Stimulated activated naive B cell treated with anti-CD40 and anti-IgM and Interleukin-4, amounts not matched to agents 10 μg/mL and 1 μg/mL and 100 μg/mL, for 72 hours (primary cell): ENCODE measurements around the gene IGFBP4.

Source experiments
- ATAC-seq, 2 donors: fragments of 150-1000 bp; cut with Tn5 transposase; replicated peaks; 2 replicates each; pipeline ENCODE4 v1.10.0; 2021; ENCODE audit warnings: moderate library complexity in 1 of 2
- DNase-seq: peaks from one replicate; pipeline ENCODE4 v3.0.0; 2021
- H3K27ac Mint-ChIP-seq: one replicate; pipeline ENCODE4 v1.8.0; 2022; ENCODE audit warnings: mild to moderate bottlenecking, mixed read lengths
- H3K27me3 Mint-ChIP-seq, 2 donors: one replicate each; pipeline ENCODE4 v1.8.0; 2022; ENCODE audit warnings: mixed read lengths in 2 of 2
- H3K36me3 Mint-ChIP-seq, 2 donors: one replicate each; pipeline ENCODE4 v1.8.0; 2022; ENCODE audit warnings: mixed read lengths in 2 of 2, mild to moderate bottlenecking in 1 of 2
- H3K4me1 Mint-ChIP-seq, 2 donors: one replicate each; pipeline ENCODE4 v1.8.0; 2022; ENCODE audit warnings: mixed read lengths in 2 of 2, mild to moderate bottlenecking in 1 of 2
- H3K4me3 Mint-ChIP-seq, 2 donors: one replicate each; pipeline ENCODE4 v1.8.0; 2022; ENCODE audit warnings: mild to moderate bottlenecking in 2 of 2, mixed read lengths in 2 of 2, moderate library complexity in 1 of 2
- H3K9me3 Mint-ChIP-seq, 2 donors: one replicate each; pipeline ENCODE4 v1.8.0; 2022; ENCODE audit warnings: mixed read lengths in 2 of 2, mild to moderate bottlenecking in 1 of 2

Gene IGFBP4

DNA sequence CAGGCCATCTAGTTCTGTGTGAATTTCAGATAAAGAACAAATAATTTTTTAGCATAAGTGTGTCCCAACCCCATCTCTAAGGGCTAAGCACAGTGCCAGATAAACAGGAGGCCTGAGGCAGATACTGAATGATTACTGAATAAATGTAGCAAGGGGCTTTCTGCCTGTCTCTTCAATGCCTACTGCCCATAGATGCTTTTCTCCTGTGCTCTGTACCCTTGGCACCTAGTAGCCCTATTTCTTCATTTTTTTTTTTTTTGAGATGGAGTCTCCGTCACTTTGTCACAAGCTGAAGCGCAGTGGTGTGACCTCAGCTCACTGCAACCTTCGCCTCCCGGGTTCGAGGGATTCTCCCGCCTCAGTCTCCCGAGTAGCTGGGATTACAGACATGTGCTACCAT lies 25.3 kb downstream of the IGFBP4 start:
- no peak overlapping the region for H3K27ac Mint-ChIP-seq
- DNase-seq (no peak), ATAC-seq (no peak)
- H3K4me1 Mint-ChIP-seq: no peaks in the 10 kb centered on the region
- H3K4me3 Mint-ChIP-seq: no peak overlapping the region
- no peaks in the 10 kb centered on the region for H3K9me3 Mint-ChIP-seq
- no peaks in the 10 kb centered on the region for H3K36me3 Mint-ChIP-seq
- H3K27me3 Mint-ChIP-seq: peaks cover 9 to 14% of the 10 kb centered on the region in 2 donors

DNA sequence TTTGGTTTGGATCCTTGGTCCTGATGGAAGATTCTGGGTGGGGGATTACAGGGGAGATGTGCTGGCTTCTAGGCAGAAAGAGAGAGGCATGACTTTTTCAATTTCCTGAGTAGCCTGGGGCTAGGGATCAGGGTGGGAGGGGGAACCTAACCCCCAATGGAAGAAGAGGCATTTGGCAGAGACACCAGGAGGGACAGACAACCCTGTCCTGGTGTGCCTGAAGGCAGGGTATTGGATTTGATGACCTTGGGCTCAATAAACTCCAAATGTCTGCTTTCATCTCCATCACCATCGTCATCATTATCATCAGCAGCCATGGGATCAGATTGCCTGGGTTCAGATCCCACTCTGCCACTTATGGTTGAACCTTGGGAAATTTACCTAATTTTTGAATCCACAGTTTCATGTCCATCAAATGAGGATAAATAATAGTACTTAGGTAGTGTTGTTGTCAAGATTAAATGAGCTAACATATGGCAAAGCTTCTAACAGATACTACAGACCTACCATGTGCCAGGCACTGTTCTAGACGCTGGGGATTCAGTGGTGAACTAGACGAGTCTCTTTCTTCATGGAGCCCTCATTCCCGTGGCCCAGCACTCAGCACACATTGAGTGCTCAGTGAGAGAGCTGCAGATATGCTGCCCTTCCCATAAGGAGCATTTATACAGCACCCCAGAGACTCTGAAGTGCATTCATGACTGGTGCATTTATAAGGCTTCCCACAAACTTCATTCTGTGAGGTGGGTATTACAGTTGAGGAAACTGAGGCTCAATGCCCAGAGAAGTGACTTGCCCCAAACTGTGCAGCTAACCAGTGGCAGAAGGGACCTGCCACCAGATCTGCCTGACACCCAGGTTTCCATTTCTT lies 26.8 kb downstream of the IGFBP4 start:
- H3K4me1 Mint-ChIP-seq: no peaks in the 10 kb centered on the region
- no peak overlapping the region for H3K27ac Mint-ChIP-seq

DNA sequence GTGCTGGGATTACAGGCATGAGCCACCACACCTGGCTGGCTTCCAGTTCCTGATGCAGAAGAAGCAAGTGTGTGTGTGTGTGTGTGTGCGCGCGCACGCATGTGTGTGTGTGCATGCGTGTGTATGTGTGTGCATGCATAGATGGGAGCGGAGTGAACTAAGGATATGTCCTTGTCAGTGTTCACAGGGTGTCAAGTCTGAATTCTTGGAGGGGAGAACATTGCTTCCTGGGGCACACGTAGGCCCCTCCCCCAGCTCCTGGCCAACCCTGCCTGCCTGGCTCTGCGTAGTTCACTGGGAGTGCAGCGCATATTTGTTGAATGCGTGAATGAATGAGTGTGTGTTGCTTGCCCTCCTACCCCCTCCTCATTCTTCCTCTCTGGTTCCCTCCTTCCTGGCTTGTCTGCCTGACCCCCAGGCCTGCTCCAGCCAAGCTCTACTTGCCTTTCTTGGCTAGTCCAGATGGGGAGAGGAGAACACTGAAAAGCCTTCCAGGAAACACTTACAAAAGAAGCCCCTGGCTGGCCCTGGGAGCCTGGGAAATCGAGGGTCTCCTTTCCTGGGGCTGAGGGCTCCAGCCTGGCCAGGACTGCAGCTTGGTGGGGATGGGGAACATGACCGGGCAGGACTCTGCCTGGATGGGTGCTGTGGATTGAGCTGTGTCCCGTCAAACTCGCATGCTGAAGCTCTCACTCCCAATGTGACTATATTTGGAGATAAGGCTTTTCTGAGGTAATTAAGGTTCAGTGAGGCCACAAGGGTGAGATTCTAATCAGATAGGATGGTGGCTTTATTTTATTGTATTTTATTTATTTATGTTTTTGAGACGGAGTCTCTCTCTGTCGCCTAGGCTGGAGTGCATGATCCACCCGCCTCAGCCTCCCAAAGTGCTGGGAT lies 27.9 kb downstream of the IGFBP4 start:
- Mint-ChIP-seq H3K36me3 (no peaks in the 10 kb centered on the region), H3K27me3 (peaks cover 8 to 9% of the 10 kb centered on the region in 2 donors), H3K9me3 (no peaks in the 10 kb centered on the region), H3K4me3 (no peak overlapping the region), H3K4me1 (peaks cover 1 to 4% of the 10 kb centered on the region in 2 donors), H3K27ac (no peak overlapping the region)
- DNase-seq (no peak), ATAC-seq (no peak)

More for the DNA sequence above, 26.8 kb downstream of the IGFBP4 start:
- Mint-ChIP-seq H3K27me3 (peaks cover 9 to 14% of the 10 kb centered on the region in 2 donors), H3K4me3 (no peak overlapping the region), H3K9me3 (no peaks in the 10 kb centered on the region), H3K36me3 (no peaks in the 10 kb centered on the region)
- ATAC-seq: no peak
- DNase-seq: no peak

DNA sequence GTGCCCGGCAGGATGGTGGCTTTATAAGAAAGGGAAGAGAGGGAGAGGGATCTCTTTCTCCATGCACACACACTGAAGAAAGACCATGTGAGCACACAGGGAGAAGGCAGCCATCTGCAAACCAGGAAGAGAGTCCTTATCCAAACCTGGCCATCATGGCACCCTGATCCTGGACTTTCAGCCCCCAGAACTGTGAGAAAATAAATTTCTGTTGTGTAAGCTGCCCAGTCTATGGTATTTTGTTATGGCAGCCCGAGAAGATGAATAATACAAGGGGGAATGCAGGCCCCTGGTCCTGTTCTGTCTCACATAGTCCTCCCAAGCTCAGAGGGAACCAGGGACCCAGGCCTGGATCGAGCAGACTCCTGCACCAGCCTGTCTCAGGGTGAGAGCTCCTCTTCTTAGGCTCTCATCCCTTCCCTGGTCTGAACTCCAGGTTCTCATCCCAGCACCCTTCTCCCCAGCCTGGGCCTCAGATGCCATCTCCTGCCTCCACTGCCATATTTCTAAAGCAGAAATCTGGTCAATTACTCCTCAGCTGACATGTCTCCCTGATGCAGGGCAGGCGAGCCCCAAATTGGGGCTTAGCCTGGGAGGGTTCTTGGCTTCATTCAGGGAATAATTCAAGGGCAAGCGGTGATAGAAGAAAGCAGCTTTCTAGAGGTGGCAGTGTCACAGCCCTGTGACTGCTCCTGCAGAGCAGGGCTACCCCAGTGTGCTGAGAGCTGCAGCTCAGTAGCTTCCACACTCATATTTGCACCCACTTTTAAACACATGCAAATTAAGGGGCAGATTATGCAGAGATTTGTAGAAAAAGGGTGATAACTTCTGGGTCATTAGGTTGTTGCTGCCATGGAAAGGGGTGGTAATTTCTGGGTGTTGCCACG lies 28.8 kb downstream of the IGFBP4 start:
- Mint-ChIP-seq H3K9me3 (no peaks in the 10 kb centered on the region), H3K27me3 (peaks cover 7 to 9% of the 10 kb centered on the region in 2 donors), H3K36me3 (no peaks in the 10 kb centered on the region), H3K4me1 (peaks cover 6 to 13% of the 10 kb centered on the region in 2 donors), H3K4me3 (no peak overlapping the region), H3K27ac (no peak overlapping the region)
- DNase-seq (no peak), ATAC-seq (no peak)

DNA sequence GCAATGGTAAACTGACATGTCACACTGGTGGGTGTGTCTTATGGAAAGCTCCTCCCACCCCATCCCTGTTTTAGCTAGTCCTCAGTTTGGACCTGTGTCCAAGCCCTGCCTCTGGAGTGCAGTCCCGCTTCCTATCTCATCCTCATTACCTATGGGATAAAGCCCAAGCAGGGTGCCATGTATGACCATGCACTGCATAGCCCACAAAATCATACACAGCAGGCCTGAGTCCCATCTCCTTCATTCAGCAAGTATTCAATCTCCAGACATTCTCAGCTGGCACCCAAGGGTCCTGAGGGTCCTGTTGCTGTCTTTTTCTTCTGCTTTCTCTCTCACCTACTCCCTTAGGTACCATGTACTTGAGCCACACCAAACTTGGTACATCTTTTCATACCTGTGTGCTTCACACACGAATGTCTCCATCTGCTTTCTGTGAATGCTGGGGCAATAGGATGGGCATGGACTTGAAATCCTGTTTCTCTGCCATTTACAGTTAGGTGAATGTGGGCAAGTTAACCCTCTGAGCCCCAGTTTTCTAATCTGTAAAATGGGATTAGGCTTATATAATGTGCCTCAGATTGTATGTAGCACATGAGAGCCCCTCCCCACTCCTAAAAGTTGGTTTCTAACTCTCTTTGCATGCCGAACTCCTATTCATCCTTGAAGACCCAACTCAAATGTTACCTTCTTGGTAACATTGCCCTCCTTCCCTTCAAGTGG lies 29.6 kb downstream of the IGFBP4 start:
- Mint-ChIP-seq H3K4me3 (no peak overlapping the region), H3K27me3 (peaks cover 7 to 9% of the 10 kb centered on the region in 2 donors), H3K36me3 (no peaks in the 10 kb centered on the region), H3K27ac (no peak overlapping the region), H3K4me1 (peaks cover 8 to 18% of the 10 kb centered on the region in 2 donors), H3K9me3 (no peaks in the 10 kb centered on the region)
- DNase-seq (no peak), ATAC-seq (no peak)

DNA sequence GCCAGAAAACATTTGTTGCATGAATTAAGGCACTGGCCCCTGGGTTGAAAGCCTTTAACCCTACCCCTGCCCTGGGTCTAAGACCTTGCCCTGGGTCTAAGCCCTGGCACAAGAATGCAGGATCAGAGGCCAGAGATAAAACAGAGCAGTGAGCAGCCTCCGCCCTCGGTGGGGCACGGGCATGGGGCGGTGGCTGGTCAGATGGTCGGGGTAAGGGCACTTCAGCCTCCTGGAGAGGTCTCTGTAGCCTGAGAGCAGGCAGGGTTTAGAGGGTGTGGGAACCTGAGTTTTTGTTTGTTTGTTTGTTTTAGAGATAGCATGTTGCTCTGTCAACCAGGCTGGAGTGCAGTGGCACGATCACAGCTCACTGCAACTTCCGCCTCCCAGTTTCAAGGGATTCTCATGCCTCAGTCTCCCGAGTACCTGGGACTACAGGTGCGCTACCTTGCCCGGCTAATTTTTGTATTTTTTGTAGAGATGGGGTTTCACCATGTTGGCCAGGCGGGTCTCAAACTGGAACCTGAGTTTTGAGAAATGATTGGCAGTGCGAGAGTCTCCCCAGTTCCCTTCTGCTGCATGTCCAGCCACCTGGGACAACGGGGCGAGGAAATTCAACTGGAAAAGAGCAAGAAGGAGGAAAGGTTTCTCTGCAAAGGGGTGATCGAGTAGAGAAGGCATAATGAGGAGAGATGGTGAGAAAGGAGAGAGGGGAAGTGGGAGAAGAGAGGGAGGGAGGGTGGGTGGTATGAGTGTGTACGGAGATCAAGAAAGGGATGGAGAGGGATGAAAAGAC lies 30.5 kb downstream of the IGFBP4 start:
- H3K27ac Mint-ChIP-seq: no peak overlapping the region
- DNase-seq (no peak), ATAC-seq (no peak)
- no peak overlapping the region for H3K4me3 Mint-ChIP-seq
- H3K9me3 Mint-ChIP-seq: no peaks in the 10 kb centered on the region
- H3K4me1 Mint-ChIP-seq: peaks cover 9 to 20% of the 10 kb centered on the region in 2 donors
- H3K36me3 Mint-ChIP-seq: no peaks in the 10 kb centered on the region
- H3K27me3 Mint-ChIP-seq: peaks cover 7 to 9% of the 10 kb centered on the region in 2 donors

DNA sequence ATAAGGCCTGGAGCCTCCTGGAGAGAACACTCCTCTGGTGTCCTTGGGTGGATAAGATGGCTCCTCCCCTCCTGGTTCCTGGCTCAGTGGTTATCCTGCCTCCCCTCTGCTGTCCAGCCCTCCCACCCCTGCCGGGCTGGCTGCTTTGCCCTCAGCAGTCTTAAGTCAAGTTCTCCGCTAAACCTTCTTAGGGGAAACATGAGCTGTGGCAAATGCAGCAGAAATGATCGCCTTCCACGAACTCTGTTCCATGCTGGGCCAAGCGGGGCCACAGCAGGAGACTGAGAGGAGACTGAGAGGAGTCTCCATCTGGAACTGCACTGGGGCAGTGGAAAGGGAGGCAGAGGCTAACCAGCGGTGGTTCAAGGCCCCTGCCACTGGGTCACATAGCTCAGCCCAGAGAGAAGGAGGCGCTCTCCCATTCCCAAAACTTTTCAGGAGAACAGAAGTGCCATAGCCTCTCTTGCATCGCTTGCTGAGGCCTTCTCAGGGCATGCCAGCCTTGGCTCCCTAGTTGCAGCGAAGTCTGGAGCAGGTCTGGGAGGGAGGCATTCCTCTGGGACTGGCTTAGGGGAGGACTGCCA lies 31.3 kb downstream of the IGFBP4 start:
- Mint-ChIP-seq H3K36me3 (no peaks in the 10 kb centered on the region), H3K4me3 (no peak overlapping the region), H3K9me3 (no peaks in the 10 kb centered on the region), H3K27ac (no peak overlapping the region), H3K27me3 (peaks cover 4 to 7% of the 10 kb centered on the region in 2 donors), H3K4me1 (peaks cover 14 to 27% of the 10 kb centered on the region in 2 donors)
- ATAC-seq (no peak), DNase-seq (no peak)

DNA sequence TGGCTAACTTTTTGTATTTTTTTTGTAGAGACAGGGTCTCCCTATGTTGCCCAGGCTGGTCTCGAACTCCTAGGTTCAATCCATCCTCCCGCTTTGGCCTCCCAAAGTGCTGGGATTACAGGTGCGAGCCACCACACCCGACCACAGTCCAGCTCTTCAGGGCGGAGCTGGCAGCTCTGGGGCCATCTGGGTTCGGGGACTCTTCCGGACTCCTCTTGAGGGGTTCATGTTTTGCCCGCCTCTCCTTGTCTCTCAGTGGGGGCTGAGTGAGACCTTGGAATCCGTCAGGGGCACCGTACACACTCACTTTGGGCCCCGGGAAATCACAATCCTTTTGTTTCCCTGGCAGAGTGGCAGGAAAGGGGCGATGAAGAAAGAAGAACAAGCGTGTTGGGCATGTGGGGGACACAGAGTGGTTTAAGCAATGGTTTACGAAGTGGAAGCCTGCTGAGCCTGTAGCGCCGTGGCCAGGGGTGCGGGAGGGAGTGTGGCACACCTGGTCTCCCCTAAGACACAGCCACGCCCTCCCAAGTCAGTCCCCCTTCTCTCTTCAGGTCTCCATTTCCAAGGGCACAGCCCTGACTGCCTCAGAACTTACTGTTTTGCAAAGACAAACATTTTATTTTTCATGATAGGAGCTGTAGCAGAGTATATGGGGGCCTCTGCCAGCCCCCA lies 32.1 kb downstream of the IGFBP4 start:
- no peaks in the 10 kb centered on the region for H3K9me3 Mint-ChIP-seq
- peaks cover 0 to 4% of the 10 kb centered on the region in 2 donors for H3K27me3 Mint-ChIP-seq
- H3K4me1 Mint-ChIP-seq: peaks cover 21 to 36% of the 10 kb centered on the region in 2 donors
- DNase-seq (no peak), ATAC-seq (no peak)
- no peak overlapping the region for H3K27ac Mint-ChIP-seq
- H3K36me3 Mint-ChIP-seq: no peaks in the 10 kb centered on the region
- no peak overlapping the region for H3K4me3 Mint-ChIP-seq

DNA sequence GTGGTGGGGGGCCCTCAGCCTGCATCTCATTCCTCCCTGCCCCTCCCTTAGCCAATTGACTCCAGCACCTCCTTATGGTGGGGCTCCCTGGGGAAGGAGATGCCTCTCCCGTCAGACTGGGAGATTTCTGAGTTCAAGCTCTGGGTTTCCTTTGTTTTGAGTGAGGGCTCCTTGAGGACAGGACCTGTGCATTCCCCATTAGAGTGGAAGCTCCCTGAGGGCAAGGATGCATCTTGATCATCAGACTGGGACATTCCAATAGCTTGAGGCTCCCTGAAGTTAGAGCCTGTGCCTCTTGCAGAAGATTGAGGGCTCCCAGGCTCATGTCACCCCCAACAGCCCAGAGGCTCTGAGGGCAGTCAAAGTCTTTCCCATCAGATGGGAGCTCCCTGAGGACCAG lies 34.5 kb downstream of the IGFBP4 start:
- Mint-ChIP-seq H3K36me3 (no peaks in the 10 kb centered on the region), H3K4me1 (peaks cover 35 to 60% of the 10 kb centered on the region in 2 donors), H3K4me3 (no peak overlapping the region), H3K27me3 (no peaks in the 10 kb centered on the region), H3K27ac (no peak overlapping the region), H3K9me3 (no peaks in the 10 kb centered on the region)
- DNase-seq (no peak), ATAC-seq (no peak)

DNA sequence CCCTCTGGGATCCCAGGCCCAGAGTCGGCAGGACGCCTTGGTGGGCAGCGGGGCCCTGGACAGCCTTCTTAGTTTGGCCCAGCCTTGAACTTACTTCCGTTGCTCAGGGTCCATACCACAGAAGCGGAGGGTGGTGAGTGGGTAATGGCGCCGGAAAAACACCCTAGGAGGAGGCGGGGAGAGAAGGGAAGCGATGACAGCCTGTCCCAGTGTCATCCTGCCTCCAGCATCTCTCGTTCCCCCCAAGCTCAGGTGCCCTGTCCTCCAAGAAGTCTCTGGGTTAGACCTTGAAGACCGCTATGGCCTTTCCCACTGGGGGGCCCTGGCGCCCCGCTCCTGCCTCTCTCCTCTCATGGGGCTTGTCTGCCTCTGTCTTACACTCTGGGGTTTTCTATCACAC lies 35.2 kb downstream of the IGFBP4 start:
- no peak overlapping the region for H3K27ac Mint-ChIP-seq
- ATAC-seq: no peak

DNA sequence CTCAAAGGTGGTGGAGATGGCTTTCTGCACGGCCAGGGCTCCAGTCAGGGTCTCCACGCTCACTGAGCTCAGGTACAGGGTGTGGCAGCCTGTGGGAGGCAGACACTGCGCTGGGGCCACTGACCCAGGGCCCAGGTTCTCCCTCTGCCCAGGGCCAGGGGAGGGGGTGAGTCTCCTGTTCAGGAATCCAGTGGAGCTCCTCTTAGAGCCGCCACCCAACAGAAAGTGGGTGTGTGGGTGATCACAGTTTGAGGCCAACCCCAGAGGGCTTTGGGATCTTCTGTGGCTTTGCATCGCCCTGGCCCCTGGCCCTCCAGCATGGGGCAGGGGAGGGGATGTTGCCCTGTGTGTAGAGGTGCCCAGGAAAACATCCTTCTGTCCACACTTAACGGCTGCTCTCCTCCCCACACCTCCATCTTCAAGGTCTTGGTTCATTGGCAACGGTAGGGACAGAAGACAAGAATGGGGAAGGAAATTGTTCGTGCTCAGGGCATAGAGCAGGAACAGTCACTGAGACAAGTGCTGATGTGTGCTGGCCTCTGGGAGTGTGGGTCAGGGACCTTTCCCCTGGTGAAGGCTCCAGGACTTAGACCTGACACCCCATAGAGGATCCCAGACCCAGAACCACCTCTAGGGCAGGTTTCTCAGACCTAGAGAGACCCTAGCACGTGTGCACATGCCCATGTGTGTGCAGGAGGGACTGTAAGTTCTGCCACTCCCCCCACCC lies 36.7 kb downstream of the IGFBP4 start:
- DNase-seq (no peak), ATAC-seq (peak; percentile 33 to 36)
- peak overlapping the region; percentile 87 for H3K27ac Mint-ChIP-seq
- H3K36me3 Mint-ChIP-seq: no peaks in the 10 kb centered on the region
- H3K9me3 Mint-ChIP-seq: no peaks in the 10 kb centered on the region
- peaks cover 37 to 67% of the 10 kb centered on the region in 2 donors for H3K4me1 Mint-ChIP-seq
- no peak overlapping the region for H3K4me3 Mint-ChIP-seq
- no peaks in the 10 kb centered on the region for H3K27me3 Mint-ChIP-seq

More for the DNA sequence above, 35.2 kb downstream of the IGFBP4 start:
- Mint-ChIP-seq H3K4me3 (no peak overlapping the region), H3K36me3 (no peaks in the 10 kb centered on the region), H3K4me1 (peaks cover 37 to 67% of the 10 kb centered on the region in 2 donors), H3K27me3 (no peaks in the 10 kb centered on the region), H3K9me3 (no peaks in the 10 kb centered on the region)
- no peak for DNase-seq
